Tibial artery (tissue), 4 donors: ENCODE data around the gene TMEM123.
A peak's percentile ranks its signal among the peaks of the same experiment; 100 is the strongest.

Experiments used
- DNase-seq, 2 donors: peaks; one replicate each; pipeline ENCODE4 v3.0.0-alpha.2; 2019
- H3K27ac ChIP-seq, 2 donors: fragments of 200-600 bp; sonication (generic) in 1 of 2; 1 replicate in 1 of 2; 2 replicates in 1 of 2; pipeline ENCODE4 v1.5.1; 2018 to 2019; ENCODE audit warnings: mild to moderate bottlenecking in 1 of 2
- H3K27me3 ChIP-seq, 2 donors: fragments of 200-600 bp; sonication (generic) in 1 of 2; one replicate each; pipeline versions ENCODE4 v1.5.1 to v1.6.0; 2016 to 2019
- H3K36me3 ChIP-seq, 3 donors: fragments of 200-600 bp; sonication (generic) in 2 of 3; one replicate each; pipeline ENCODE4 v1.5.1; 2016 to 2019; ENCODE audit warnings: mild to moderate bottlenecking in 2 of 3
- H3K4me1 ChIP-seq, 4 donors: fragments of 200-600 bp; sonication (generic) in 2 of 4; 1 replicate in 3 of 4; 2 replicates in 1 of 4; pipeline ENCODE4 v1.5.1; 2016 to 2019
- H3K4me3 ChIP-seq, 2 donors: fragments of 200-600 bp; sonication (generic) in 1 of 2; 1 replicate in 1 of 2; 2 replicates in 1 of 2; pipeline ENCODE4 v1.5.1; 2018 to 2019; ENCODE audit warnings: mild to moderate bottlenecking in 2 of 2
- H3K9me3 ChIP-seq, 3 donors: fragments of 200-600 bp; sonication (generic) in 1 of 3; one replicate each; pipeline ENCODE4 v1.5.1; 2016 to 2019
- CTCF ChIP-seq, 2 experiments: fragments of 200-600 bp in 1 of 2; fragments of 450-650 bp in 1 of 2; IDR thresholded peaks; one replicate each; pipeline ENCODE4 v1.5.1; 2017 to 2019; ENCODE audit warnings: antibody characterized with exemption in 2 of 2, mild to moderate bottlenecking in 1 of 2, moderate library complexity in 1 of 2
- intact Hi-C: fragments of 100-400 bp; cut with DNase I; formaldehyde crosslinking; loops from one replicate; pipeline ENCODE4 v1.15.0; 2023; ENCODE audit warnings: low total_unique reads

Gene TMEM123

GRCh38 chr11:102451681-102452460, 694 bp downstream of the TMEM123 start:
- H3K9me3 ChIP-seq, result no peaks in the 10 kb centered on the region
- H3K27me3 ChIP-seq, result no peaks in the 10 kb centered on the region
- TF ChIP-seq CTCF (IDR thresholded peaks at IDR 0.05), result no peak
- intact Hi-C loops, result no loop called here
- peak; percentile 62 to 72 for DNase-seq
- peak overlapping the region; percentile 85 to 86 for H3K27ac ChIP-seq
- H3K36me3 ChIP-seq, result no peaks in the 10 kb centered on the region
- peaks cover 0 to 17% (median 5%) of the 10 kb centered on the region in 4 donors for H3K4me1 ChIP-seq
- H3K4me3 ChIP-seq, result peak overlapping the region; percentile 99

GRCh38 chr11:102451041-102451680, 1.4 kb downstream of the TMEM123 start:
- intact Hi-C loops, result no loop called here
- Histone ChIP-seq H3K36me3 (no peaks in the 10 kb centered on the region), H3K27ac (peak overlapping the region; percentile 85 to 86), H3K4me3 (peak overlapping the region; percentile 99), H3K4me1 (peaks cover 0 to 17% (median 5%) of the 10 kb centered on the region in 4 donors), H3K9me3 (no peaks in the 10 kb centered on the region), H3K27me3 (no peaks in the 10 kb centered on the region)
- no peak for DNase-seq
- no peak for TF ChIP-seq CTCF (IDR thresholded peaks at IDR 0.05)

GRCh38 chr11:102449651-102450570, 2.7 kb downstream of the TMEM123 start:
- H3K4me3 ChIP-seq, result no peak overlapping the region
- H3K9me3 ChIP-seq, result no peaks in the 10 kb centered on the region
- DNase-seq, result no peak
- no peak for TF ChIP-seq CTCF (IDR thresholded peaks at IDR 0.05)
- H3K4me1 ChIP-seq, result peaks cover 0 to 17% (median 5%) of the 10 kb centered on the region in 4 donors
- peak overlapping the region; percentile 85 to 86 for H3K27ac ChIP-seq
- no peaks in the 10 kb centered on the region for H3K27me3 ChIP-seq
- intact Hi-C loops, result no loop called here
- H3K36me3 ChIP-seq, result peaks cover 0 to under 1% (median 0%) of the 10 kb centered on the region in 3 donors

- no peak for TF ChIP-seq CTCF (IDR thresholded peaks at IDR 0.05)
- Histone ChIP-seq H3K9me3 (no peaks in the 10 kb centered on the region), H3K4me3 (no peak overlapping the region), H3K27ac (no peak overlapping the region), H3K36me3 (peaks cover 0 to 9% (median 0%) of the 10 kb centered on the region in 3 donors), H3K27me3 (no peaks in the 10 kb centered on the region), H3K4me1 (peaks cover 0 to 17% (median 4%) of the 10 kb centered on the region in 4 donors)
- no peak for DNase-seq
- intact Hi-C loops, result no loop called here
These were observed 3.7 kb downstream of the TMEM123 start for GRCh38 chr11:102448869-102449224.
